Neural cell (in vitro differentiated cells): Measurements from ENCODE around the gene EFEMP1. TPM values are rescaled to one million over a fixed set of nuclear protein-coding genes. Genes with fewer than 3 reads are reported as not detected.

Experiments used
- H2AFZ ChIP-seq: fragments of 200-600, 300-800 bp; sonication (generic), shearing (Covaris generic); 2 replicates; pipeline ENCODE4 v1.6.0; 2014; ENCODE audit warnings: low read depth, mild to moderate bottlenecking, antibody characterized with exemption, low read length, moderate library complexity
- H3F3A ChIP-seq: fragments of 200-600 bp; shearing (Covaris generic); 2 replicates; pipeline ENCODE4 v1.6.1; 2016; ENCODE audit warnings: mild to moderate bottlenecking, moderate library complexity, mixed read lengths, antibody characterized with exemption, low read length; ENCODE audit not compliant: insufficient read depth, poor library complexity, severe bottlenecking
- H3K27ac ChIP-seq: fragments of 200-600, 300-800 bp; sonication (generic), shearing (Covaris generic); 2 replicates; pipeline ENCODE4 v1.5.1; 2014; ENCODE audit warnings: mild to moderate bottlenecking, low read length, moderate library complexity
- H3K27me3 ChIP-seq: fragments of 300-800, 200-600 bp; sonication (generic), shearing (Covaris generic); 2 replicates; pipeline ENCODE4 v1.6.0; 2014; ENCODE audit warnings: mild to moderate bottlenecking, low read depth, low read length, moderate library complexity; ENCODE audit not compliant: insufficient read depth
- H3K36me3 ChIP-seq: fragments of 300-800, 200-600 bp; sonication (generic), shearing (Covaris generic); 2 replicates; pipeline ENCODE4 v1.5.1; 2014; ENCODE audit warnings: mild to moderate bottlenecking, antibody characterized with exemption, low read length, moderate library complexity; ENCODE audit not compliant: insufficient read depth
- H3K4me2 ChIP-seq: fragments of 300-800, 200-600 bp; sonication (generic), shearing (Covaris generic); 2 replicates; pipeline ENCODE4 v1.6.0; 2014; ENCODE audit warnings: mild to moderate bottlenecking, low read length
- H3K4me3 ChIP-seq: fragments of 300-800, 200-600 bp; sonication (generic), shearing (Covaris generic); 2 replicates; pipeline ENCODE4 v1.5.1; 2014; ENCODE audit warnings: mild to moderate bottlenecking, low read length, moderate library complexity
- H3K79me2 ChIP-seq: fragments of 200-600 bp; shearing (Covaris generic); replicated peaks from 2 replicates; pipeline ENCODE4 v1.6.0; 2014; ENCODE audit warnings: mild to moderate bottlenecking, low read length, moderate library complexity; ENCODE audit not compliant: insufficient read depth
- H3K9ac ChIP-seq: fragments of 300-800, 200-600 bp; sonication (generic), shearing (Covaris generic); 2 replicates; pipeline ENCODE4 v1.6.1; 2016; ENCODE audit warnings: mild to moderate bottlenecking, low read length, mixed read lengths
- H3K9me2 ChIP-seq: fragments of 200-600 bp; shearing (Covaris generic); 2 replicates; pipeline ENCODE4 v1.6.1; 2016; ENCODE audit warnings: mild to moderate bottlenecking, low read length, mixed read lengths; ENCODE audit not compliant: insufficient read depth
- H3K9me3 ChIP-seq: fragments of 200-600, 300-800 bp; sonication (generic), shearing (Covaris generic); 2 replicates; pipeline ENCODE4 v1.6.1; 2016; ENCODE audit warnings: mild to moderate bottlenecking, mixed run types, low read length, moderate library complexity, mixed read lengths
- H4K20me1 ChIP-seq: fragments of 200-600 bp; shearing (Covaris generic); 2 replicates; pipeline ENCODE4 v1.6.1; 2016; ENCODE audit warnings: mild to moderate bottlenecking, mixed run types; ENCODE audit not compliant: insufficient read depth
- EP300 ChIP-seq: fragments of 450-650 bp; conservative IDR thresholded peaks from 2 replicates; pipeline ENCODE4 v1.6.1; 2014; ENCODE audit warnings: antibody characterized with exemption, mild to moderate bottlenecking, moderate library complexity; ENCODE audit not compliant: poor library complexity, severe bottlenecking
- EZH2 ChIP-seq: fragments of 200-600, 300-800 bp; shearing (Covaris generic), sonication (generic); IDR thresholded peaks from 2 replicates; pipeline ENCODE4 v1.6.1; 2014; ENCODE audit warnings: antibody characterized with exemption, low read length, borderline replicate concordance, mild to moderate bottlenecking; ENCODE audit not compliant: insufficient read depth, poor library complexity, severe bottlenecking
- MXI1 ChIP-seq: fragments of 450-650 bp; conservative IDR thresholded peaks from 2 replicates; pipeline ENCODE4 v1.6.1; 2014; ENCODE audit warnings: antibody characterized with exemption, mild to moderate bottlenecking; ENCODE audit not compliant: poor library complexity, severe bottlenecking
- POLR2AphosphoS5 ChIP-seq: IDR thresholded peaks from 2 replicates; pipeline ENCODE4 v1.6.1; 2012
- RAD21 ChIP-seq: fragments of 450-650 bp; conservative IDR thresholded peaks from 2 replicates; pipeline ENCODE4 v1.6.1; 2014; ENCODE audit warnings: antibody characterized with exemption, mild to moderate bottlenecking, moderate library complexity
- SMC3 ChIP-seq: fragments of 450-650 bp; conservative IDR thresholded peaks from 2 replicates; pipeline ENCODE4 v1.6.1; 2014; ENCODE audit warnings: antibody characterized with exemption, mild to moderate bottlenecking, moderate library complexity; ENCODE audit not compliant: poor library complexity
- TAF1 ChIP-seq: IDR thresholded peaks from 2 replicates; pipeline ENCODE4 v1.6.1; 2012; ENCODE audit warnings: low read depth
- polyA plus RNA-seq: library from polyadenylated mRNA; depleted of rRNA; stranded (reverse); fragments of >200 nt; gene quantifications from 2 replicates; pipeline ENCODE4 v1.2.3, GENCODE V29; 2014
- TF ChIP-seq, protein P1 (sequence below): fragments of 450-650 bp; IDR thresholded peaks from 2 replicates; pipeline ENCODE4 v1.5.1; 2014; ENCODE audit warnings: antibody characterized with exemption, mild to moderate bottlenecking, moderate library complexity; ENCODE audit not compliant: poor library complexity, severe bottlenecking
- TF ChIP-seq, protein P2 (sequence below): IDR thresholded peaks from 2 replicates; pipeline ENCODE4 v1.6.1; 2012; ENCODE audit warnings: borderline replicate concordance

EFEMP1 gene
- polyA plus RNA-seq, 1 donor from 2014 or later: 2.7 TPM

DNA sequence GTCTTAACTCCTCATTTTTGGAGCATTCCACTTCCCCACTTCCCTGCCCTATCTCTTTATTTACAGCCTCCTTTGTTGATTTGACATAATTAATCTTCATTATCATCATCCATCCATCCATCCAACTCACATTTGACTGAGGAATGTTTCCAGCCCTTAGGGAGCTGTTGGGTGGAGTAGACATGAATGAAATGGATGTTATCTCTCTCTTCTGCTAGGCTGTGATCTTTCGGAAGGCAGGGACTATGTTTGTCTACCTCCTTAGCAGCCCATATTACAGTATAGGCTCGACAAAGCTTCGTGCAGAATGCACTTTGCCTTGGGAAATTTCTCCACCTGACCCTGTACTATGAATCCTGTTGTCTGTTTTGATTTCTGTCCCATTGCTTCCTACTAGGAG, 7.7 kb upstream of the EFEMP1 start:
- Histone ChIP-seq H3K79me2 (no peaks in the 10 kb centered on the region), H3F3A (no peaks in the 10 kb centered on the region), H3K4me3 (no peak overlapping the region), H2AFZ (no peak overlapping the region), H4K20me1 (no peaks in the 10 kb centered on the region), H3K4me2 (no peak overlapping the region), H3K9me2 (no peaks in the 10 kb centered on the region), H3K27ac (no peak overlapping the region), H3K36me3 (no peaks in the 10 kb centered on the region), H3K9ac (no peak overlapping the region), H3K9me3 (no peaks in the 10 kb centered on the region), H3K27me3 (no peaks in the 10 kb centered on the region)
- TF ChIP-seq SMC3 (no peak), MXI1 (no peak), RAD21 (no peak), TAF1 (no peak), EZH2 (no peak), EP300 (no peak), POLR2AphosphoS5 (no peak)
- TF ChIP-seq, protein P1, sequence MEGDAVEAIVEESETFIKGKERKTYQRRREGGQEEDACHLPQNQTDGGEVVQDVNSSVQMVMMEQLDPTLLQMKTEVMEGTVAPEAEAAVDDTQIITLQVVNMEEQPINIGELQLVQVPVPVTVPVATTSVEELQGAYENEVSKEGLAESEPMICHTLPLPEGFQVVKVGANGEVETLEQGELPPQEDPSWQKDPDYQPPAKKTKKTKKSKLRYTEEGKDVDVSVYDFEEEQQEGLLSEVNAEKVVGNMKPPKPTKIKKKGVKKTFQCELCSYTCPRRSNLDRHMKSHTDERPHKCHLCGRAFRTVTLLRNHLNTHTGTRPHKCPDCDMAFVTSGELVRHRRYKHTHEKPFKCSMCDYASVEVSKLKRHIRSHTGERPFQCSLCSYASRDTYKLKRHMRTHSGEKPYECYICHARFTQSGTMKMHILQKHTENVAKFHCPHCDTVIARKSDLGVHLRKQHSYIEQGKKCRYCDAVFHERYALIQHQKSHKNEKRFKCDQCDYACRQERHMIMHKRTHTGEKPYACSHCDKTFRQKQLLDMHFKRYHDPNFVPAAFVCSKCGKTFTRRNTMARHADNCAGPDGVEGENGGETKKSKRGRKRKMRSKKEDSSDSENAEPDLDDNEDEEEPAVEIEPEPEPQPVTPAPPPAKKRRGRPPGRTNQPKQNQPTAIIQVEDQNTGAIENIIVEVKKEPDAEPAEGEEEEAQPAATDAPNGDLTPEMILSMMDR: no peak
- TF ChIP-seq, protein P2, sequence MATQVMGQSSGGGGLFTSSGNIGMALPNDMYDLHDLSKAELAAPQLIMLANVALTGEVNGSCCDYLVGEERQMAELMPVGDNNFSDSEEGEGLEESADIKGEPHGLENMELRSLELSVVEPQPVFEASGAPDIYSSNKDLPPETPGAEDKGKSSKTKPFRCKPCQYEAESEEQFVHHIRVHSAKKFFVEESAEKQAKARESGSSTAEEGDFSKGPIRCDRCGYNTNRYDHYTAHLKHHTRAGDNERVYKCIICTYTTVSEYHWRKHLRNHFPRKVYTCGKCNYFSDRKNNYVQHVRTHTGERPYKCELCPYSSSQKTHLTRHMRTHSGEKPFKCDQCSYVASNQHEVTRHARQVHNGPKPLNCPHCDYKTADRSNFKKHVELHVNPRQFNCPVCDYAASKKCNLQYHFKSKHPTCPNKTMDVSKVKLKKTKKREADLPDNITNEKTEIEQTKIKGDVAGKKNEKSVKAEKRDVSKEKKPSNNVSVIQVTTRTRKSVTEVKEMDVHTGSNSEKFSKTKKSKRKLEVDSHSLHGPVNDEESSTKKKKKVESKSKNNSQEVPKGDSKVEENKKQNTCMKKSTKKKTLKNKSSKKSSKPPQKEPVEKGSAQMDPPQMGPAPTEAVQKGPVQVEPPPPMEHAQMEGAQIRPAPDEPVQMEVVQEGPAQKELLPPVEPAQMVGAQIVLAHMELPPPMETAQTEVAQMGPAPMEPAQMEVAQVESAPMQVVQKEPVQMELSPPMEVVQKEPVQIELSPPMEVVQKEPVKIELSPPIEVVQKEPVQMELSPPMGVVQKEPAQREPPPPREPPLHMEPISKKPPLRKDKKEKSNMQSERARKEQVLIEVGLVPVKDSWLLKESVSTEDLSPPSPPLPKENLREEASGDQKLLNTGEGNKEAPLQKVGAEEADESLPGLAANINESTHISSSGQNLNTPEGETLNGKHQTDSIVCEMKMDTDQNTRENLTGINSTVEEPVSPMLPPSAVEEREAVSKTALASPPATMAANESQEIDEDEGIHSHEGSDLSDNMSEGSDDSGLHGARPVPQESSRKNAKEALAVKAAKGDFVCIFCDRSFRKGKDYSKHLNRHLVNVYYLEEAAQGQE: no peak

DNA sequence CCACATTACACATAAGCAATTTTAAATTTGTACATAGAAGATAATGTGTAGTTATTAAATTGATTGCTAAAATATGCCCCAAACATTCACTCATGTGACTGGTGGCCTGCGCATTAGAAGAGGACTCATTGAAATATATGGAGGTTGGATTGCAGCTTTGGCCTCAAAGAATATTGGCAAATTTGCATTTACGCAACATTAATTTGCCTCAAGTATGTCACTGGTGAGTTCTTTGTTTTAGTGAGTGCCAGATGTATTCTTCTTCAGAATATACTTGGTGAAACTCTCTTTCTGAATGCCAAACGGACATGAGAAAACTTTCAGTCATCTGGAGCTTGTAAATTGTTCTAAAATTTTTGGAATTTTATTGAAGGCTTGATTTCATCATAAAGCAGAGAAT, 5.9 kb upstream of the EFEMP1 start:
- Histone ChIP-seq H2AFZ (no peak overlapping the region), H3K27me3 (peaks cover under 1% of the 10 kb centered on the region), H3F3A (no peaks in the 10 kb centered on the region), H3K27ac (no peak overlapping the region), H4K20me1 (no peaks in the 10 kb centered on the region), H3K36me3 (no peaks in the 10 kb centered on the region), H3K9me2 (no peaks in the 10 kb centered on the region), H3K4me2 (no peak overlapping the region), H3K4me3 (no peak overlapping the region), H3K79me2 (no peaks in the 10 kb centered on the region), H3K9me3 (no peaks in the 10 kb centered on the region), H3K9ac (no peak overlapping the region)
- TF ChIP-seq EZH2 (no peak), SMC3 (no peak), RAD21 (no peak), POLR2AphosphoS5 (no peak), MXI1 (no peak), EP300 (no peak), TAF1 (no peak)
- TF ChIP-seq, protein P1: no peak
- TF ChIP-seq, protein P2: no peak
